HG03520 (cell line): ENCODE data around the gene PLCG1.

Source experiments
- ATAC-seq: cut with Tn5 transposase; IDR thresholded peaks from one replicate; pipeline ENCODE4 v1.9.1; 2021; ENCODE audit warnings: mild to moderate bottlenecking, moderate library complexity; ENCODE audit not compliant: unreplicated experiment

Gene PLCG1

GRCh38 chr20:41204304-41205265 is 67.2 kb downstream of the PLCG1 start:
- ATAC-seq, result no peak

- no peak for ATAC-seq
These were observed 68.0 kb downstream of the PLCG1 start for GRCh38 chr20:41205313-41205712.

- no peak for ATAC-seq
These were observed 75.9 kb downstream of the PLCG1 start for GRCh38 chr20:41213150-41213820.

- no peak for ATAC-seq
These were observed 76.9 kb downstream of the PLCG1 start for GRCh38 chr20:41214202-41214601.

GRCh38 chr20:41214666-41215065 is 77.3 kb downstream of the PLCG1 start:
- no peak for ATAC-seq

GRCh38 chr20:41217422-41217821 is 80.1 kb downstream of the PLCG1 start:
- ATAC-seq, result no peak

GRCh38 chr20:41218466-41218865 is 81.1 kb downstream of the PLCG1 start:
- no peak for ATAC-seq

GRCh38 chr20:41219824-41220223 is 82.5 kb downstream of the PLCG1 start:
- ATAC-seq, result no peak

GRCh38 chr20:41221614-41222218 is 84.4 kb downstream of the PLCG1 start:
- ATAC-seq, result no peak

- no peak for ATAC-seq
These were observed 85.0 kb downstream of the PLCG1 start for GRCh38 chr20:41222296-41222695.

GRCh38 chr20:41222703-41223102 is 85.4 kb downstream of the PLCG1 start:
- ATAC-seq, result no peak

GRCh38 chr20:41223112-41223511 is 85.8 kb downstream of the PLCG1 start:
- no peak for ATAC-seq

- ATAC-seq, result no peak
These were observed 86.9 kb downstream of the PLCG1 start for GRCh38 chr20:41224281-41224680.

GRCh38 chr20:41225091-41225490 is 87.7 kb downstream of the PLCG1 start:
- ATAC-seq, result no peak

GRCh38 chr20:41226426-41226825 is 89.1 kb downstream of the PLCG1 start:
- ATAC-seq, result no peak
